Stimulated activated CD4-positive, alpha-beta T cell treated with anti-CD3 and anti-CD28 coated beads, Interleukin-2, amount 100 ng/mL, for 24 hours (primary cell): ENCODE data around the gene TBX4.

ENCODE experiments used
- DNase-seq, 2 donors: peaks; one replicate each; pipeline ENCODE4 v3.0.0-alpha.2; 2020

The TBX4 gene

GRCh38 chr17:61452301-61453290, at the start of gene TBX4:
TSS of gene TBX4 (plus strand) at chr17:61452422. CDS start at chr17:61456491, 4,069 bp downstream.
- DNase-seq, result no peak

- DNase-seq, result no peak
Measured at GRCh38 chr17:61402978-61403800, 49.0 kb upstream of the TBX4 start.

GRCh38 chr17:61403801-61404662, 48.2 kb upstream of the TBX4 start:
- no peak for DNase-seq

- DNase-seq, result no peak
Measured at GRCh38 chr17:61404663-61404912, 47.6 kb upstream of the TBX4 start.

GRCh38 chr17:61404913-61405685, 47.1 kb upstream of the TBX4 start:
- DNase-seq, result no peak

GRCh38 chr17:61405686-61406536, 46.3 kb upstream of the TBX4 start:
- DNase-seq, result no peak

- DNase-seq, result no peak
Measured at GRCh38 chr17:61406537-61406845, 45.7 kb upstream of the TBX4 start.

GRCh38 chr17:61406971-61407911, 45.0 kb upstream of the TBX4 start:
- no peak for DNase-seq

GRCh38 chr17:61408151-61409041, 43.8 kb upstream of the TBX4 start:
- no peak for DNase-seq

GRCh38 chr17:61409301-61410112, 42.7 kb upstream of the TBX4 start:
- peak in 1 of 2 donors; percentile 58 for DNase-seq

GRCh38 chr17:61410141-61411010, 41.8 kb upstream of the TBX4 start:
- DNase-seq, result peak; percentile 78 to 79

GRCh38 chr17:61411011-61411260, 41.3 kb upstream of the TBX4 start:
- no peak for DNase-seq

- DNase-seq, result peak in 1 of 2 donors; percentile 42
Measured at GRCh38 chr17:61411261-61412142, 40.7 kb upstream of the TBX4 start.

- peak; percentile 80 to 81 for DNase-seq
Measured at GRCh38 chr17:61412143-61412859, 39.9 kb upstream of the TBX4 start.

GRCh38 chr17:61412860-61413660, 39.2 kb upstream of the TBX4 start:
- DNase-seq, result no peak
